ENCODE measurements around the gene RANBP17. TPM values are rescaled to one million over a fixed set of nuclear protein-coding genes. Genes with fewer than 3 reads are reported as not detected.
A peak's percentile ranks its signal among the peaks of the same experiment; 100 is the strongest.

Gene RANBP17
- total and polyA plus RNA-seq, 2 experiments from 2014 or later, result 43.8 to 53.1 TPM

- Histone ChIP-seq H3K4me2 (no peak overlapping the region), H3F3A (replicated peaks; ENCODE audit: low read depth) (no peaks in the 10 kb centered on the region), H3K9me2 (ENCODE audit: insufficient read depth) (no peaks in the 10 kb centered on the region), H2AFZ (no peak overlapping the region), H3K36me3 (ENCODE audit: insufficient read depth) (no peaks in the 10 kb centered on the region), H3K4me1 (ENCODE audit: insufficient read depth) (no peaks in the 10 kb centered on the region), H3K27me3 (ENCODE audit: insufficient read depth) (no peaks in the 10 kb centered on the region), H3K27ac (ENCODE audit: low read depth) (no peak overlapping the region), H3K4me3 (no peak overlapping the region), H4K20me1 (replicated peaks; ENCODE audit: insufficient read depth) (no peaks in the 10 kb centered on the region), H3K79me2 (replicated peaks; ENCODE audit: insufficient read depth) (no peaks in the 10 kb centered on the region)
- no peak for ATAC-seq
- Mint-ChIP-seq H3K4me1 (no peaks in the 10 kb centered on the region), H3K27ac (no peak overlapping the region), H3K4me3 (no peak overlapping the region), H3K9me3 (no peaks in the 10 kb centered on the region), H3K36me3 (ENCODE audit: low read depth) (no peaks in the 10 kb centered on the region), H3K27me3 (ENCODE audit: insufficient read depth, low read depth, poor library complexity) (no peaks in the 10 kb centered on the region)
- TF ChIP-seq ZNF331 (CRISPR knock-in tag; IDR thresholded peaks at IDR 0.05; ENCODE audit: low read depth) (no peak), CREB1 (CRISPR knock-in tag; IDR thresholded peaks at IDR 0.05; ENCODE audit: low read depth) (no peak), EZH2 (IDR thresholded peaks at IDR 0.05; ENCODE audit: low read depth, unreplicated experiment) (no peak), EZH2phosphoT487 (IDR thresholded peaks at IDR 0.05; ENCODE audit: unreplicated experiment) (no peak), ZNF114 (CRISPR knock-in tag; IDR thresholded peaks at IDR 0.05) (no peak)
- DNase-seq (ENCODE audit: low spot score), result no peak
Measured at GRCh38 chr5:171223927-171224326, 362.1 kb downstream of the RANBP17 start.

- no peaks in the 10 kb centered on the region for H3K9me3 Mint-ChIP-seq
- no peaks in the 10 kb centered on the region for H3K79me2 ChIP-seq (replicated peaks; ENCODE audit: insufficient read depth)
- no peak for ATAC-seq
- no peaks in the 10 kb centered on the region for H4K20me1 ChIP-seq (replicated peaks; ENCODE audit: insufficient read depth)
- H3K4me3 Mint-ChIP-seq, result no peak overlapping the region
- H3K4me1 ChIP-seq (ENCODE audit: insufficient read depth), result no peaks in the 10 kb centered on the region
- H3K4me1 Mint-ChIP-seq, result no peaks in the 10 kb centered on the region
- TF ChIP-seq CTCF (conservative IDR thresholded peaks at IDR 0.05; ENCODE audit: low read depth in 2 of 2) (peak; percentile 35 to 40; a peak in 3 of 4 replicates), NANOG (IDR thresholded peaks at IDR 0.05; ENCODE audit: borderline replicate concordance) (no peak), EZH2 (IDR thresholded peaks at IDR 0.05; ENCODE audit: low read depth, unreplicated experiment) (no peak), ETS1 (IDR thresholded peaks at IDR 0.05) (no peak)
- no peak overlapping the region for H2AFZ ChIP-seq
- no peaks in the 10 kb centered on the region for H3K9me2 ChIP-seq (ENCODE audit: insufficient read depth)
- H3K4me3 ChIP-seq, result no peak overlapping the region
- no peak overlapping the region for H3K4me2 ChIP-seq
- H3K36me3 Mint-ChIP-seq (ENCODE audit: low read depth), result no peaks in the 10 kb centered on the region
- no peaks in the 10 kb centered on the region for H3K27me3 Mint-ChIP-seq (ENCODE audit: insufficient read depth, low read depth, poor library complexity)
- DNase-seq (ENCODE audit: low spot score), result no peak
- no peaks in the 10 kb centered on the region for H3K36me3 ChIP-seq (ENCODE audit: insufficient read depth)
- H3K27me3 ChIP-seq (ENCODE audit: insufficient read depth), result no peaks in the 10 kb centered on the region
- no peak overlapping the region for H3K27ac Mint-ChIP-seq
- no peak overlapping the region for H3K27ac ChIP-seq (ENCODE audit: low read depth)
- no peaks in the 10 kb centered on the region for H3F3A ChIP-seq (replicated peaks; ENCODE audit: low read depth)
Measured at GRCh38 chr5:171226096-171226754, 364.4 kb downstream of the RANBP17 start.

All from GM23338 (cell line).